ENCODE results near the gene FAM193B. TPM values are rescaled to one million over a fixed set of nuclear protein-coding genes. Genes with fewer than 3 reads are reported as not detected.

The FAM193B gene
- total and polyA plus RNA-seq, 9 of the 15 experiments (the other 6 are each of a cell fraction or from before 2014, with no cell fraction given): 4.4 to 76.4 (median 37.3) TPM

DNA sequence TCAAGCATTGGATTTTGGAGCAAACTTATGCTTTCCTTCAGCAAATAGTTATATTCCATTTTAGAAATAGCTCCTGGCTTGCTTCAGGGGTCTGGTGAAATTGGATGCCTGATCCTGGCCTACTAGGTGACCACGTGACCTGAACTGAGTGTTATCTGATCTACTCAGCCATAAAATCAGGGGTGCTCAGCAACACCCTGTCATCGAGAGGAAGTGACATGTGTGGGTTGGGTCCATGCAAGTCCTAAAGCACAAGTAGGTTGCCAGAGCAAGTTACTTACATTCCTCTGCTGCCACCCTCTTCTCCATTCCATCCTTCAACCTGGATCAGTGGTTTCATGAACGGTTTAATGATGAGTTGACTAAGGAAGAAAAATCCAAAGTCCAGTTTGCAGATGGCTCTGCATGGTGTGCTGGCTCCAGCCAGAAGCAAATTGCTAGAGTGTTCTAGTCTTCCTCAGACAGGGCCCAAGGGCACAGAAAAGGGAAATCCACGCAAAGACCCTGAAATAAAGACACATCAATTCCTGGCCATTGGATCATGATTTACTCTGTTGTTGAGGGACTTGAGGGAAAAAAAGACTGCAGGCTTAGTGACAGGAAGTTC is 2.8 kb upstream of the FAM193B start (continued):
- peak; percentile 87 for TF ChIP-seq CREM (IDR thresholded peaks at IDR 0.05; ENCODE audit: low read depth)
- TF ChIP-seq, protein P1, sequence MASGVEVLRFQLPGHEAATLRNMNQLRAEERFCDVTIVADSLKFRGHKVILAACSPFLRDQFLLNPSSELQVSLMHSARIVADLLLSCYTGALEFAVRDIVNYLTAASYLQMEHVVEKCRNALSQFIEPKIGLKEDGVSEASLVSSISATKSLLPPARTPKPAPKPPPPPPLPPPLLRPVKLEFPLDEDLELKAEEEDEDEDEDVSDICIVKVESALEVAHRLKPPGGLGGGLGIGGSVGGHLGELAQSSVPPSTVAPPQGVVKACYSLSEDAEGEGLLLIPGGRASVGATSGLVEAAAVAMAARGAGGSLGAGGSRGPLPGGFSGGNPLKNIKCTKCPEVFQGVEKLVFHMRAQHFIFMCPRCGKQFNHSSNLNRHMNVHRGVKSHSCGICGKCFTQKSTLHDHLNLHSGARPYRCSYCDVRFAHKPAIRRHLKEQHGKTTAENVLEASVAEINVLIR (CRISPR knock-in tag; IDR thresholded peaks at IDR 0.05): peak; percentile 59; the same call in 1 of the 2 replicates
- no peak for TF ChIP-seq FUS (optimal IDR thresholded peaks at IDR 0.05; ENCODE audit: low read depth, low read length)
- TF ChIP-seq MTA3 (IDR thresholded peaks at IDR 0.05; ENCODE audit: borderline replicate concordance): peak; percentile 66; the same call in 1 of the 2 replicates
- TF ChIP-seq CREB1 (IDR thresholded peaks at IDR 0.05): no peak
- peak; percentile 52; the same call in 1 of the 2 replicates for TF ChIP-seq CREB1 (CRISPR knock-in tag; IDR thresholded peaks at IDR 0.05)
- TF ChIP-seq CTBP1 (IDR thresholded peaks at IDR 0.05; ENCODE audit: borderline replicate concordance): peak; percentile 42; the same call in 1 of the 2 replicates
- TF ChIP-seq ZNF644 (tag; IDR thresholded peaks at IDR 0.05; ENCODE audit: low read depth): peak; percentile 82
- no peak for TF ChIP-seq ATF1 (CRISPR knock-in tag; IDR thresholded peaks at IDR 0.05)
- peak; percentile 78 for TF ChIP-seq ATF1 (tag; IDR thresholded peaks at IDR 0.05)
- 0 out of 2 replicates have a peak, but pooled peaks have one; percentile 40 for TF ChIP-seq ZKSCAN1 (IDR thresholded peaks at IDR 0.05; ENCODE audit: low read depth, low read length)
- peak; percentile 68; the same call in 1 of the 2 replicates for TF ChIP-seq FOXJ2 (tag; IDR thresholded peaks at IDR 0.05)
- TF ChIP-seq KDM5B (IDR thresholded peaks at IDR 0.05; ENCODE audit: insufficient replicate concordance, low read depth, low read length): peak; percentile 81
- TF ChIP-seq MECOM (CRISPR knock-in tag; IDR thresholded peaks at IDR 0.05): 0 out of 2 replicates have a peak, but pooled peaks have one; percentile 10
- TF ChIP-seq, protein P2, sequence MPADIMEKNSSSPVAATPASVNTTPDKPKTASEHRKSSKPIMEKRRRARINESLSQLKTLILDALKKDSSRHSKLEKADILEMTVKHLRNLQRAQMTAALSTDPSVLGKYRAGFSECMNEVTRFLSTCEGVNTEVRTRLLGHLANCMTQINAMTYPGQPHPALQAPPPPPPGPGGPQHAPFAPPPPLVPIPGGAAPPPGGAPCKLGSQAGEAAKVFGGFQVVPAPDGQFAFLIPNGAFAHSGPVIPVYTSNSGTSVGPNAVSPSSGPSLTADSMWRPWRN (IDR thresholded peaks at IDR 0.05; ENCODE audit: low read depth): 0 out of 2 replicates have a peak, but pooled peaks have one; percentile 19
- TF ChIP-seq MCM5 (IDR thresholded peaks at IDR 0.05; ENCODE audit: low read depth): no peak
- TF ChIP-seq, protein P3, sequence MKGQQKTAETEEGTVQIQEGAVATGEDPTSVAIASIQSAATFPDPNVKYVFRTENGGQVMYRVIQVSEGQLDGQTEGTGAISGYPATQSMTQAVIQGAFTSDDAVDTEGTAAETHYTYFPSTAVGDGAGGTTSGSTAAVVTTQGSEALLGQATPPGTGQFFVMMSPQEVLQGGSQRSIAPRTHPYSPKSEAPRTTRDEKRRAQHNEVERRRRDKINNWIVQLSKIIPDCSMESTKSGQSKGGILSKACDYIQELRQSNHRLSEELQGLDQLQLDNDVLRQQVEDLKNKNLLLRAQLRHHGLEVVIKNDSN (CRISPR knock-in tag; IDR thresholded peaks at IDR 0.05): peak; percentile 93
- peak; percentile 48; the same call in 1 of the 2 replicates for TF ChIP-seq FOSL1 (tag; conservative IDR thresholded peaks at IDR 0.05)
- TF ChIP-seq, protein P4, sequence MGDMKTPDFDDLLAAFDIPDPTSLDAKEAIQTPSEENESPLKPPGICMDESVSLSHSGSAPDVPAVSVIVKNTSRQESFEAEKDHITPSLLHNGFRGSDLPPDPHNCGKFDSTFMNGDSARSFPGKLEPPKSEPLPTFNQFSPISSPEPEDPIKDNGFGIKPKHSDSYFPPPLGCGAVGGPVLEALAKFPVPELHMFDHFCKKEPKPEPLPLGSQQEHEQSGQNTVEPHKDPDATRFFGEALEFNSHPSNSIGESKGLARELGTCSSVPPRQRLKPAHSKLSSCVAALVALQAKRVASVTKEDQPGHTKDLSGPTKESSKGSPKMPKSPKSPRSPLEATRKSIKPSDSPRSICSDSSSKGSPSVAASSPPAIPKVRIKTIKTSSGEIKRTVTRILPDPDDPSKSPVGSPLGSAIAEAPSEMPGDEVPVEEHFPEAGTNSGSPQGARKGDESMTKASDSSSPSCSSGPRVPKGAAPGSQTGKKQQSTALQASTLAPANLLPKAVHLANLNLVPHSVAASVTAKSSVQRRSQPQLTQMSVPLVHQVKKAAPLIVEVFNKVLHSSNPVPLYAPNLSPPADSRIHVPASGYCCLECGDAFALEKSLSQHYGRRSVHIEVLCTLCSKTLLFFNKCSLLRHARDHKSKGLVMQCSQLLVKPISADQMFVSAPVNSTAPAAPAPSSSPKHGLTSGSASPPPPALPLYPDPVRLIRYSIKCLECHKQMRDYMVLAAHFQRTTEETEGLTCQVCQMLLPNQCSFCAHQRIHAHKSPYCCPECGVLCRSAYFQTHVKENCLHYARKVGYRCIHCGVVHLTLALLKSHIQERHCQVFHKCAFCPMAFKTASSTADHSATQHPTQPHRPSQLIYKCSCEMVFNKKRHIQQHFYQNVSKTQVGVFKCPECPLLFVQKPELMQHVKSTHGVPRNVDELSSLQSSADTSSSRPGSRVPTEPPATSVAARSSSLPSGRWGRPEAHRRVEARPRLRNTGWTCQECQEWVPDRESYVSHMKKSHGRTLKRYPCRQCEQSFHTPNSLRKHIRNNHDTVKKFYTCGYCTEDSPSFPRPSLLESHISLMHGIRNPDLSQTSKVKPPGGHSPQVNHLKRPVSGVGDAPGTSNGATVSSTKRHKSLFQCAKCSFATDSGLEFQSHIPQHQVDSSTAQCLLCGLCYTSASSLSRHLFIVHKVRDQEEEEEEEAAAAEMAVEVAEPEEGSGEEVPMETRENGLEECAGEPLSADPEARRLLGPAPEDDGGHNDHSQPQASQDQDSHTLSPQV (IDR thresholded peaks at IDR 0.05): peak; percentile 78
- TF ChIP-seq DPF2 (IDR thresholded peaks at IDR 0.05): peak; percentile 73
- TF ChIP-seq TEAD4 (IDR thresholded peaks at IDR 0.05; ENCODE audit: low read length): no peak
- TF ChIP-seq TEAD4 (CRISPR knock-in tag; IDR thresholded peaks at IDR 0.05; ENCODE audit: borderline replicate concordance): no peak
- no peak for TF ChIP-seq ZFP36 (IDR thresholded peaks at IDR 0.05; ENCODE audit: low read depth, low read length, partially characterized antibody)

Data from K562 (cell line).